GM12865 (cell line): Measurements from ENCODE around the gene MFSD2B.

Experiments used
- DNase-seq: peaks from one replicate; pipeline ENCODE4 v3.0.0; 2010; ENCODE audit warnings: low read depth
- H3K4me3 ChIP-seq: 2 replicates; pipeline ENCODE4 v1.5.1; 2011; ENCODE audit warnings: mild to moderate bottlenecking, low read depth, low read length, control low read depth
- TF ChIP-seq, protein P1 (sequence below): IDR thresholded peaks from 2 replicates; pipeline ENCODE4 v1.5.1; 2011; ENCODE audit warnings: low read length, control low read depth, low read depth, inconsistent platforms; ENCODE audit not compliant: insufficient read depth; ENCODE audit errors: missing control alignments

The MFSD2B gene

DNA sequence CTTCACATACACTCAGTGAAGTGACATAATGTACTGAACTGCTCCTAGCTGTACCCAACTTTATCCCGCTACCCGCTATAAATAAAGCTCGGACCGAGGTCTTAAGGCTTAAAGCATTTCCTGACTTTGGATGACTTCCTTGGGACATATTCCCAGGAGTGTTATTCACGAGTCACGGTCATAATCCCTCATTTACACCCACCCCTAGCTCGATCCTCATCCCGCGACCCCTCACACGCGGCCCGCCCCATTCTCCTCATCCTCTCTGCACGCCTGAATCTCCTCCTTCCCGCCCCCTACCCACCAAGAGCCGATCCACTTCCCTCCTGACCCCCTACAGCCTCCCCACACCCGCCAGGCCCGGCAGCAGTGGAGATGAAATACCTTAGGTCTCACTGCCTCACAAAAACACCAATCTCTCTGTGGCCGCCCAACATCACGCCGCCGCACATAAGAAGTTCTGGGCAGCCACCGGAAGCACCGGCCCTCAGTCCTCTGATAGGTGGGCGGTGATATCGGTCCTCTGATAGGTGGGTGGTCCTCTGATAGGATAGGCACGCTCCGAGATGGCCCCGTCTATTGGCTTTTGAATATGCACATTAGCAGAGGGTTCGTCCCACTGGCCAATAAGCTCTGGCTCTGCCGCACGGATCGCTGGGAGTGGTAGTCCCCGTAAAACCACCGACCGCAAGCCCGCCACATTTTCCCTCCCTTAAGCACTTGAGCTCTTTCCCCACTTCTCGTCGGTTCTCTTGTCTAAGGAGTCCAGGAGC lies 37.2 kb downstream of the MFSD2B start, which contains the start of gene WDCP:
TSS of gene WDCP (minus strand) at position 462 of the 773 bp plus-strand sequence. CDS start 7,897 bp downstream, outside the sequence.
- H3K4me3 ChIP-seq: peak within 1 kb of the TSS; percentile 91
- peak; percentile 98 for DNase-seq
- TF ChIP-seq, protein P1, sequence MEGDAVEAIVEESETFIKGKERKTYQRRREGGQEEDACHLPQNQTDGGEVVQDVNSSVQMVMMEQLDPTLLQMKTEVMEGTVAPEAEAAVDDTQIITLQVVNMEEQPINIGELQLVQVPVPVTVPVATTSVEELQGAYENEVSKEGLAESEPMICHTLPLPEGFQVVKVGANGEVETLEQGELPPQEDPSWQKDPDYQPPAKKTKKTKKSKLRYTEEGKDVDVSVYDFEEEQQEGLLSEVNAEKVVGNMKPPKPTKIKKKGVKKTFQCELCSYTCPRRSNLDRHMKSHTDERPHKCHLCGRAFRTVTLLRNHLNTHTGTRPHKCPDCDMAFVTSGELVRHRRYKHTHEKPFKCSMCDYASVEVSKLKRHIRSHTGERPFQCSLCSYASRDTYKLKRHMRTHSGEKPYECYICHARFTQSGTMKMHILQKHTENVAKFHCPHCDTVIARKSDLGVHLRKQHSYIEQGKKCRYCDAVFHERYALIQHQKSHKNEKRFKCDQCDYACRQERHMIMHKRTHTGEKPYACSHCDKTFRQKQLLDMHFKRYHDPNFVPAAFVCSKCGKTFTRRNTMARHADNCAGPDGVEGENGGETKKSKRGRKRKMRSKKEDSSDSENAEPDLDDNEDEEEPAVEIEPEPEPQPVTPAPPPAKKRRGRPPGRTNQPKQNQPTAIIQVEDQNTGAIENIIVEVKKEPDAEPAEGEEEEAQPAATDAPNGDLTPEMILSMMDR: no peak

DNA sequence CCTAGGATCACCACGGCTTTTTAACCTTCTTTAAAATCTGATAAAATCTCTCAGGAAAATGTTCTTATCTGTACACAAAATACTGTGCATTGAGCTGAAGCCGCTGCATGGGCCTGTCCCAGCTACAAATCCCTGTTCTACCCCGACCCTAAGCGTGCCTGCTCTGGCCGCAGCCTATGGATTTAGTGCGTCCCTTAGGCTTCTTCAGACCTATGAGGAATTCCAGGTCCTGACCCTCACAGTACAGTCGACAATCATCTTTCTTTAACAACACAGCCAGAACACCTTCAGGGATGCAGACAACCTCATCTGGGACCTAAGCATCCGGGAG lies 37.8 kb downstream of the MFSD2B start:
- TF ChIP-seq, protein P1: no peak
- DNase-seq: no peak
- H3K4me3 ChIP-seq: no peak overlapping the region; the same call in 1 of the 2 replicates

DNA sequence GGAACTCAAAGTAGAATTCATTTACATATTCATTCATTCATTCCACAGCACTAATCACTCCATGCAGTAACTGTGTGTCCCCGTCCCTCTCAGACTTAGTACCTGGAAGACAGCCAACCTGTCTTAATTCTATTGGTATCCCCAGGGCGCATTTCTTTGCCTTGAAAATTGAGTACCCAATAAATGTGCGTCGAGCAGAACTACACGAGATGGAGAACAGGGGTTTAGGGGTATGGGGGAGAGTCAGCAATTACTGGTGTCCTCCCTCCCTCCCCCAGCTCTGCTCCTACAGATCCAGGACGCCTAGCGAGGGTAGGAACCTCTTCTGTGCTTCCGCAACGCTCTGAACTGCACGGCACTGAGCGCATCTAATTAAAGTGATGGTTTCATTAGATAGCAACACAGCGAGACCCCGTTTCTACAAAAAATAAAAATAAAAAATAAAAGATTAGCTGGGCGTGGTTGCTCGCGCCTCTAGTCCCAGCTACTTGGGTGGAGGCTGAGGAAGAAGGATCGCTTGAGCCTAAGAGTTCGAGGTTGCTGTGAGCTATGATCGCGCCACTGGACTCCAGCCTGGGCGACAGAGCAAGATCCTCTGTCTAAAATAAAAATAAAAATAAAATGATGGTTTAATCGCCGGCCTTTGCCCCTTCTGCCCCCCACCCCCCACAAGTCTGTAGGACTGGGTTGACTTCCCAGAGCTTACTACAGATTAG lies 39.0 kb downstream of the MFSD2B start:
- TF ChIP-seq, protein P1: no peak
- DNase-seq: no peak
- H3K4me3 ChIP-seq: peak overlapping the region; percentile 70

DNA sequence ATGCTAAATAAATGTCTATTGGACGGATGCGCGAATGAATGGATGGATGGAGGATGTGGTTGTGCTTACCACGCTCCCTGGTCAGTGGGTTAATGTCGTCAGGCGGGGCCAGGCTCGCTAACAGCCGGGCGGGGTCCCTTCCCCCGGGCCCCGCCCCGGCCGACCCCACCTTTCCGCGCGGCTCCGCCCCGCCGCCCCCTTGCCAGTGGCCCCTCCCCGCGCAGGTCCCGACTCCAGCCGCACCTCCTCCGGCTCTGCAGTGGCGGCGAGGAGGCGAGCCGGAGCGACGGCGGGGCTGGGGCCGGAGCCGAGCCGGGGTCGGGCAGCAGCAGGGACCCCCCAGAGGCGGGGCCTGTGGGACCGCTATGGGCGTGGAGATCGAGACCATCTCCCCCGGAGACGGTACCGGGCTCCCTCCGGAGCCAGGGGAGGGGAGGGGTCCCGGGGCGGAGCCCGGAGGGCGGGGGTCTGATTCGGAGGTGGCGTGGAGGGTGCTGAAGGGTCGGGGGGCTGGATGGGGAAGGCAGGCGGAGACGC lies 39.7 kb downstream of the MFSD2B start, which contains the start of gene FKBP1B:
TSS of gene FKBP1B (plus strand) at position 257 of the 537 bp plus-strand sequence. CDS start at position 366, 109 bp downstream.
- TF ChIP-seq, protein P1: no peak
- DNase-seq: peak; percentile 69
- H3K4me3 ChIP-seq: peak within 1 kb of the TSS; percentile 70

DNA sequence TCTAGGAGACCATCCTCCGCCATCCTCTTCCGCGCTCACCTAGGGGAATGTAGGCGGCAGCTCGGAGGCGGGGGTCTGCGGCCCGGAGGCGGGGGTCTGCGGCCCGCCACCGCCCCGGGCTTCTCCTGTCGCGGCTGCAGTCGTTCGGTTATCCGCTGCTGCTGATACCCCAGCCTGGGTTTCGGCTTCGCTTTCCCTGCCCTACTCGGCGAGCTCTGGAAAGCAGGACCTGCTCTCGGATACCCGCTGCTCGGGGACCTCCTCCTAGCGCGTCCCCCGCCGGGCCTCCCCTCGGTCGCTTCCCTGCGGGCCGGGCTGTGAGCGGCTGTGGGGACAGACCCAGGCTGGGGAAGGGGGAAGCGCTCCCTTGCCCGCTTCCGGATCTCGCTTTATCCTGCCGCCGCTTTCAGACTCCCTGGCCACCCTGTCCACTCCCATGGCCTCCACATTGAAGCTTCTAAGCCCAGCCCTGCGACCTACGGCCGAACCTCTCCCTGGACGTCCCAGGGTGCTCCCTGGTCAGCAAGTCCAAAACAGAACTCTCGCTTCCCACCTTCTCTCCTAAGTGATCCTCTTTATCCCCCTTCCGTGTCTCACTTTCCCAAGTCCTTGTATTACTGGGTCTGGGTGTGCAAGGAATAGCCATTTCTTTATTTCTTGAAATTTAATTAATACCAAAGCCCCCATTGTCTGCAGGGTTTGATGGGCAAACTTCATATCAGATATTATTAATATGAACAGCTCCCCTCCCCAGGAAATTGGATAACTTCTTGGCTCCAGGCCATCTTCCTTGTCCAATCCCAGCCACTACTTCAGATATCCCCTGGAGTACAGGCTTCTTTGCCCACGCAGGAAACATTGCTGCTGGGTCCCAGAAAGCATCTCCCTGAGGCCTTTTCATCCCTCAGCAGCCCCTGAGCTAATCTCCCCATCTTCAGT lies 40.4 kb downstream of the MFSD2B start:
- TF ChIP-seq, protein P1: no peak
- DNase-seq: no peak
- H3K4me3 ChIP-seq: peak overlapping the region; percentile 70

DNA sequence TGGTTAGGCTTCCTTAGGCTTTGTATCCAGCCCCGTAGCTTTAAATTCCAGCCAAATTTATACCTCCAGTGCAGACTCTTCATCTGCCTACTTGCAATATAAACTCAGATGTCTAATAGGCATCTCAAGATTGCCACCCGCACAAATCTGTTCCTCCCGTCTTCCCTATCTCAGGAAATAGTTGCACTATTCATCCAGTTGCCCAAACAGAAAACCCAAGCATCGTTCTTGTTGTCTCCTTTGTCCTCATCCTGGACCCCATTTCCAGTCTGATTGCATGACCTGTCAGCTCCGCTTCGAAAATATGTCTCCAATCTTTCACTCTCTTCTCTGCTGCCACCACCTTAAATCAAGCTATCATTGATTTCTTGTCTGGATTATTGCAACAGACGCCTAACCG lies 41.9 kb downstream of the MFSD2B start:
- no peak overlapping the region for H3K4me3 ChIP-seq
- TF ChIP-seq, protein P1: no peak
- DNase-seq: no peak
